GM21390 (cell line): ENCODE measurements around the gene TBX20.

Experiments
- ATAC-seq: cut with Tn5 transposase; IDR thresholded peaks from one replicate; pipeline ENCODE4 v1.9.1; 2021; ENCODE audit not compliant: unreplicated experiment

Gene TBX20, protein sequence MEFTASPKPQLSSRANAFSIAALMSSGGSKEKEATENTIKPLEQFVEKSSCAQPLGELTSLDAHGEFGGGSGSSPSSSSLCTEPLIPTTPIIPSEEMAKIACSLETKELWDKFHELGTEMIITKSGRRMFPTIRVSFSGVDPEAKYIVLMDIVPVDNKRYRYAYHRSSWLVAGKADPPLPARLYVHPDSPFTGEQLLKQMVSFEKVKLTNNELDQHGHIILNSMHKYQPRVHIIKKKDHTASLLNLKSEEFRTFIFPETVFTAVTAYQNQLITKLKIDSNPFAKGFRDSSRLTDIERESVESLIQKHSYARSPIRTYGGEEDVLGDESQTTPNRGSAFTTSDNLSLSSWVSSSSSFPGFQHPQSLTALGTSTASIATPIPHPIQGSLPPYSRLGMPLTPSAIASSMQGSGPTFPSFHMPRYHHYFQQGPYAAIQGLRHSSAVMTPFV

DNA sequence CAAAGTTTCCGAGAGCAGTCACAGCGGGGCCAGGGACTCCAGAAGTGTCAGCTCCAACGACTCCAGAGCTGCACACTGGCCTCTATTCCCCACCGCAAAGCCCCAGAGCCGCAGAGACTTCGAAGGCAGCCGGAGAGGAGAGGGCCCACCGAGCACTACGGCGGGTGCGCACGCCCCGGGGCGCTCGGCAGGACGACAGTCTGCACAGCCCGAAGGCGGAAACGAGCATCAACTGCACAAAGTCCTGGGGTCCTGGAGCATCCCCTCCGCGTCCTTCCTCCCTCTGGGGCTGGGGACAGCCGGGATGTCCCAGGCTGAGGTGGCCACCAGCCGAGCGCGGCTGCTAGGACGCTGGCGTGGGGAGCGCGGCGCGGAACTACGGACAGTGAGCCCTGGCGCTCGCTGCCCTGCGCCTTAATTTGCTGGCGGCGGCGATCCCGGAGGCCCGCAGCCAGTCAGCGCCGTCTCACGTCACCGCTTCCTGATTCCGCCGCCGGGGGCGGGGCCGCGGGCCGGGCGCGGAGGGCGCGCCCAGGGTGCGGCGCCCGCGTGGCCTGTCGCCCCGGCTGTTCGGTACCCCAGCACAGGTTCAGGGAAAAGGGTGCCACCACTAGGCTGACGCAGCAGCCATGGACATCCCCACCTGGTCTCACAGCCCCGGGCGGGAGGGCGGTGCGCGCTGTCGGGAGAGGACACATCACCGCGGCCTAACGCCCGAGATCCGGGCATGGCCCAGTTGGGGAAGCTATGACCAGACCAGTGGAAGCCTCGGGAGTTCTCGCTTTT lies at the start of gene TBX20:
Gene TBX20 (minus strand): TSS at position 391 of the 786 bp plus-strand sequence. CDS start 480 bp downstream, outside the sequence.
- ATAC-seq: no peak

- ATAC-seq: no peak
These were observed 35.5 kb upstream of the TBX20 start for GRCh38 chr7:35289376-35289775.

DNA sequence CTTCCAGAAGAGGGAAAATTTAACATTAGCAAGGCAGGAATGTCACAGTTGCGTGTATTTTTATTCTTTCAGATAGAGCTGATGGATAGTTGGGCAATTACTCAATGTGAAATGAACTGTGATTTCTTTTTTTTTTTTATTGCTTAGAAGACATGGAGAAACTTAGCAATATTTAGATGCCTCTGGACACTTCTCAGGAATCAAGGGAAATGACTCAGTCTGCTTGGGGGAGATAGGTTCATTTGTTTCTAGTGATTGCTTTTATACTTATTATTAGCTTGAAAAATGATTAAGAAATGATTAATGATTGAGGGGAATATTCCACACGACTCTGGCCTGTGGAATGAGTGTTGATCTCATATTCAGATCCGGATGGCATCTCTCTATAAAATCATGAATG lies 33.1 kb upstream of the TBX20 start:
- ATAC-seq: no peak

DNA sequence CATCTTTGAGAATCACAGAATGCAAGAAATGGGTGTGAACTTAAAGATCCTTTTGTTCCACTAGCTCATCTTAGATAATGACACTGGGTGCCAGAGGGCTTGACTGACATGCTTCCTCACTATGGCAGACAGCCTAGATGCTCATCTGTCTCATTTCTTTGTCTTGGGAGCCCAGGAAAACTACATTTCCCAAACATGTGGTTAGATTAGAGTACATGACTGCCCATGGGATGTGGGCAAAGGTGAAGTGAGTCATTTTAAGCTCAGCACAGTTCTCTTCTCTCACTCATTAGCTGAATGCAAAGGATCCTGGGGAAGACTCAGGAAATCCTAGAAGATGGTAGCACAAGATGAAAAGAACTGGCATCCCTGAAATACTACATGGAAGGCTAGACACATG lies 32.5 kb upstream of the TBX20 start:
- no peak for ATAC-seq

DNA sequence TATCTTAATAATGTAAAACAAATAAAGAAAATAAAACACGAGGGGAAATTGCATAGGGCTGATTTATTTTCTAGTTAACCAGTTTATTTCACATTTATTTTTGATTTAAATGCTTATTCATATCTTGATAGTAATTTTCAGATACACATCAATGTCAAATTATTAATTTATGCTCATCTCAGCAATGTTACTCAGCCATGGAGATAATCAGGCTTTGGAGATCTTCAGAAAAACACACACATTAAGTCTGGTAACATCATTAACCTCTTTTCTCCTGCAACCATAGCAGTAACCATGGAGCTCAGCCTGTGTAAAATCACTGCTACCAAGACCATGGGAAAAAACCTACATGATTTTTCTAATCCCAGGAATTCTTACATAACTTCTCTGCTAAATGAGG lies 31.9 kb upstream of the TBX20 start:
- no peak for ATAC-seq

DNA sequence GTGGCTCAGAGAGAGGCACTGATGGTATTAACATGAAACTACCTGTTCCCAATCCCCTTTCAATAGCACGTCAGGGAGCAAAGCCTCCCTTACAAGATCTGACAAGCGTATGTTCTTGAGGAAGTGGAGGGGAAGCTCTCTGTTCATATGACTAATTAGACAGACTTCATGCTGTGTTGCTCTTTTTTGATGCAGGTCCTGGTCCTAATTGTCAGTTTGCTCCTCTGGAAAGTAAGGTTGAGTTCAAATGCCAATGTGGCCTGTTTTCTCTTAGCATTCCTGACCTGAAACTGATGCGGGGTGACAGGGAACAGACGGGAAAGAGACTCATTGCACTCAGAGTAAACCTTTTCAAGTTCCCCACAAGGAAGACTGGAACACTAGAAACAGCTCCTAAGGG lies 27.0 kb upstream of the TBX20 start:
- ATAC-seq: no peak

- no peak for ATAC-seq
These were observed 23.5 kb upstream of the TBX20 start for GRCh38 chr7:35277359-35277758.

DNA sequence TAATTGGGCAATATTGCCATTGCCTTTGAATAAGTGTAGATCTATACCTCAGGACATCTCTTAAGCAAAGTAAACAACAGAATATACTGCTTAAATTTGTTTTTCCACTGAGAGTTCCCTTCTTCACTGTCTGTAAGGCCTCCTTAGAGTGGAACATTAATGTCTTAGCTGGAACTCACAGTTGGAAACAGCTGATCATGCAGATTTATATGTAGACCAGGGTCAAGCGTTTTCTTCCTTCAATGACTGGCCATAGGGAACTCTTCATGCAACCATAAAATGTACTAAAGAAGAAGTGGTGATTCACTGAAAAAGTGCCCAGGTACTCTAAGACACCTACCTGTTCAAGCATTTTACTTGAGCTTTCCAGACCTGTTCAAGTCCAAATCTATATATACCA lies 18.3 kb upstream of the TBX20 start:
- no peak for ATAC-seq

GRCh38 chr7:35268953-35269352 lies 15.1 kb upstream of the TBX20 start:
- no peak for ATAC-seq

GRCh38 chr7:35267411-35267810 lies 13.5 kb upstream of the TBX20 start:
- ATAC-seq: no peak

DNA sequence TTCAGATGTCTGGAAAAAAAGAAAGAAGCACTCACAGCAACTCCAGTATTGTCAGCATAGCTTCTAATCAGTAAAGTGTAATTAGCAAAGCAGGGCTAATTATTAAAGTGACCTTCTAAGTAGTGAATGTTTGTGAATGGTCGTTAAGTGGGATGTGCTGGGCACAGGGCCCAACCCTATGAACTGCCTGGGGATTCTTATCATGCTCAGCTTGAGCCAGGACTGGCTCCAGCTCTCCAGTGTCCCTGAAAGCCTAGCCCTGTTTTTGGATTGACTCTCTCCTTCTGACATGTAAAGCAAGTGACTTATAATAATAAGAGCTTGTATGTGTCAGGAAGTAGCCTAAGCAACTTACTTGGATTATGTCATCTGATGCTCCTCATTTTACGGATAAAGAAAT lies 9.5 kb upstream of the TBX20 start:
- ATAC-seq: no peak

- ATAC-seq: no peak
These were observed 7.8 kb upstream of the TBX20 start for GRCh38 chr7:35261476-35262285.

DNA sequence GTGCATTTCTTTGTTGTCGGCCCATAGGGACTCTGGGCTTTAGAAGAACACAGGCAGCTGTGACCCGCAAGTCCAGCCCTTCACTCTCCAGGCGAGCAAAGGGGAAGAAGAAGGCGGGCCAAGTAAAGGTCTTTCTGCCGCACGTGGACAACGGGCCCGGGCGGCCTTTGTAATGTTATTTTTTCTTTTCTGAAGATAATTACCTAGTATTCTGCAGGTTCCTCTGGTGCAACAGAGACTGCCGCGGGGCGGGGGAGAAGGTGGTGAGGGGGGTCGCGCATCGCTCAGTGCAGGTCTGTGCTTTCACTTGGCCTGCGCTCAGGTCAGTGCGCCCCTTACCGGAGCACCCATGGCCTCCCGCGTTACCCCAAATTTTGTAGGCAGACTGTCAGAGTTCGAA lies 7.1 kb upstream of the TBX20 start:
- ATAC-seq: no peak

GRCh38 chr7:35260246-35260645 lies 6.3 kb upstream of the TBX20 start:
- no peak for ATAC-seq

DNA sequence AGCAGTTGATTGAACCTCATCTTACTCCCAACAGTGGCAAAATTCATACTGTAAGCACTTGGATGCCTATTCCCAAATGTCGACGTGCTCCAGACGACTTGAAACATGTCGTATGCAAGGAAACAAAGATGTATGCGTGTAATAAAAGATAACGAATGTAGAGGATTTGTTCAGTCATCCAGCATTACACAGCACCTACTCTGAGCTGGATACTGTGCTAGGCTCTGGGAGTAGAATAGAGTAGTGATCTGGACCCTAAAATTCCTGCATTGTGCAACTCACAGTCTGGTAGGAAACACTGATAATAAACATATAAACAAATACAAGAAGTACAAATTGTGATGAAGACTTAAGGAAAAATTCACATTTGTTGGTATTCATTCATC lies 5.6 kb upstream of the TBX20 start:
- ATAC-seq: no peak

GRCh38 chr7:35258868-35259522 lies 5.1 kb upstream of the TBX20 start:
- ATAC-seq: no peak

DNA sequence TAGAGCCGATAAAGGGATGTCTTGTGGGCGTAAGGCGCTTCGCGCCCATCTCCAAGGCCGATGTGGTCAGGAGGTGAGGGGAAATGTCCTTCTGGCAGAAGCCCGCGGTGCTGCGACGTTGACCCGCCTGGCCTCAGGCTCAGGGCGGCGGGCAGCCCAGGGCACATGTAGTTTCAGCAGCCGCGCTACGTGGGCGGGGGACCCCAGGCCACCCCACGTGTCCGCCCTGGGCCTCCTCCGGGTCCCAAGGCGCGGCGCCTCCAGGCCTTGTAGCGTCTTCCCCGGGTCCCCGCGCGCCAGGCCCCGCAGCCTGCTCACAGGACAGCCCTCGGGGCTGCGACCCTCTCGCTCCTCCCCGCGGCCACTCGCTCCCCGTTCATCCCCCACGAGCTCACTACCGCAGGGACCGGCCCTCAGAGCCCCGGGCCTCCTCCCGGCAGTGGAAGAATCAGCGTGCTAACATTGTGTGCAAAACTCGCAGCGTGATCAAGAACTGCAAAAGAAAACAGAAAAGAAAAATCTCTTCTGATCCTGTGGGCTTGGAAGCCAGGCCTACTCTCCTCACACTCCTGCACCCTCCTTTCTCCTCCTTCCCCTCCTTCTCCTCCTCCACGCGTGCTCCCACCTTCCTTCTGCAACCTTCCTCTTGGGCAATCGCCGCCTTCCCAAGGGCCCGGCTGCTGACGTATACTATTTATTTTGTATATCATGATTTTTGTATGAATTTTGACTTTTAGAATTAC lies 4.4 kb upstream of the TBX20 start:
- no peak for ATAC-seq

- ATAC-seq: no peak
These were observed 3.6 kb upstream of the TBX20 start for GRCh38 chr7:35257251-35258124.
